GM19351 (cell line): ENCODE data around the gene UMOD.

Source experiments
- ATAC-seq: cut with Tn5 transposase; IDR thresholded peaks from one replicate; pipeline ENCODE4 v1.9.1; 2021; ENCODE audit warnings: mild to moderate bottlenecking, moderate library complexity; ENCODE audit not compliant: unreplicated experiment

Gene UMOD

GRCh38 chr16:20352615-20353014 is at the start of gene UMOD:
TSS of gene UMOD (minus strand) at chr16:20352715. CDS start at chr16:20350737, 1,978 bp downstream.
- ATAC-seq, result no peak

- ATAC-seq, result no peak
Observed at GRCh38 chr16:20401475-20402016, 49.0 kb upstream of the UMOD start.

GRCh38 chr16:20401066-20401465 is 48.6 kb upstream of the UMOD start:
- no peak for ATAC-seq

- no peak for ATAC-seq
Observed at GRCh38 chr16:20399185-20399584, 46.7 kb upstream of the UMOD start.

- ATAC-seq, result no peak
Observed at GRCh38 chr16:20398603-20399002, 46.1 kb upstream of the UMOD start.

- no peak for ATAC-seq
Observed at GRCh38 chr16:20397468-20398074, 45.1 kb upstream of the UMOD start.

- no peak for ATAC-seq
Observed at GRCh38 chr16:20396846-20397467, 44.4 kb upstream of the UMOD start.

GRCh38 chr16:20395946-20396345 is 43.4 kb upstream of the UMOD start:
- no peak for ATAC-seq

- ATAC-seq, result no peak
Observed at GRCh38 chr16:20393801-20394577, 41.5 kb upstream of the UMOD start.

- ATAC-seq, result no peak
Observed at GRCh38 chr16:20391045-20391444, 38.5 kb upstream of the UMOD start.

- no peak for ATAC-seq
Observed at GRCh38 chr16:20388854-20389253, 36.3 kb upstream of the UMOD start.

- no peak for ATAC-seq
Observed at GRCh38 chr16:20387978-20388377, 35.5 kb upstream of the UMOD start.

GRCh38 chr16:20385844-20386832 is 33.6 kb upstream of the UMOD start:
- ATAC-seq, result no peak

- ATAC-seq, result no peak
Observed at GRCh38 chr16:20383106-20384029, 30.9 kb upstream of the UMOD start.

GRCh38 chr16:20382202-20382948 is 29.9 kb upstream of the UMOD start:
- no peak for ATAC-seq

GRCh38 chr16:20380782-20381181 is 28.3 kb upstream of the UMOD start:
- no peak for ATAC-seq

GRCh38 chr16:20377181-20377580 is 24.7 kb upstream of the UMOD start:
- no peak for ATAC-seq

- no peak for ATAC-seq
Observed at GRCh38 chr16:20372701-20373100, 20.2 kb upstream of the UMOD start.
